Measurements from ENCODE around the gene FAM221B. TPM values are rescaled to one million over a fixed set of nuclear protein-coding genes. Genes with fewer than 3 reads are reported as not detected.

Gene FAM221B
- total and polyA plus RNA-seq, 2 donors (not counting 1 experiment from before 2014, with no cell fraction given): not detected

- Histone ChIP-seq H3K27ac (ENCODE audit: low read length in 2 of 2) (peak overlapping the region; percentile 60 to 78), H4K20me1 (ENCODE audit: control insufficient read depth, insufficient read depth, low read length, poor library complexity, severe bottlenecking) (no peaks in the 10 kb centered on the region), H3K4me1 (ENCODE audit: control insufficient read depth in 2 of 2, insufficient read depth in 2 of 2, low read length in 2 of 2) (peaks cover 29 to 40% of the 10 kb centered on the region in 2 donors), H2AFZ (ENCODE audit: insufficient read depth, low read depth, low read length, poor library complexity, severe bottlenecking) (peak overlapping the region; percentile 99), H3K79me2 (ENCODE audit: control insufficient read depth, insufficient read depth, low read length) (peaks cover 6% of the 10 kb centered on the region), H3K9ac (ENCODE audit: low read length) (peak overlapping the region; percentile 86), H3K4me3 (ENCODE audit: control extremely low read depth in 1 of 5, extremely low read depth in 1 of 5, insufficient read depth in 1 of 5, low read depth in 2 of 5, low read length in 4 of 5) (peak overlapping the region in 4 of 5 experiments; percentile 76 to 80 (median 78)), H3K9me3 (ENCODE audit: control extremely low read depth in 1 of 3, control insufficient read depth in 2 of 3, insufficient read depth in 1 of 3, low read length in 2 of 3) (no peaks in the 10 kb centered on the region), H3K36me3 (replicated peaks in 1 of 2; ENCODE audit: control extremely low read depth in 1 of 2, control insufficient read depth in 1 of 2, extremely low read depth in 1 of 2, insufficient read depth in 2 of 2, low read length in 1 of 2) (no peaks in the 10 kb centered on the region), H3K27me3 (replicated peaks in 1 of 4; ENCODE audit: control extremely low read depth in 1 of 4, control insufficient read depth in 3 of 4, insufficient read depth in 4 of 4, low read length in 3 of 4) (no peaks in the 10 kb centered on the region), H3K4me2 (replicated peaks; ENCODE audit: low read depth, low read length, poor library complexity, severe bottlenecking) (peak overlapping the region; percentile 96)
- 100% methylated on average over 1 of the region's 2 CpGs for WGBS (ENCODE audit: insufficient coverage)
- ATAC-seq (ENCODE audit: low read depth): no peak
- intact Hi-C loops (cut with micrococcal nuclease): loop anchor here (1.0 to 5.0 kb wide), 5 partner anchors 14 to 712 kb away; partner anchors contain the start of genes ATOSB, CCDC107, HINT2 and RMRP
- H3K27ac Mint-ChIP-seq: peak overlapping the region; percentile 89
- no peaks in the 10 kb centered on the region for H3K27me3 Mint-ChIP-seq
- ChIA-PET POLR2A (no interaction called here), CTCF (interaction anchor here (1.6 to 5.5 kb wide), 2 partner anchors 15 to 17 kb away, joined by 4 to 58 read pairs; partner anchors contain the start of genes HINT2 and SPAG8)
- no peak for TF ChIP-seq EZH2 (IDR thresholded peaks at IDR 0.05; ENCODE audit: borderline replicate concordance, insufficient read depth, low read depth, low read length, poor library complexity, severe bottlenecking)
- TF ChIP-seq, protein P1, sequence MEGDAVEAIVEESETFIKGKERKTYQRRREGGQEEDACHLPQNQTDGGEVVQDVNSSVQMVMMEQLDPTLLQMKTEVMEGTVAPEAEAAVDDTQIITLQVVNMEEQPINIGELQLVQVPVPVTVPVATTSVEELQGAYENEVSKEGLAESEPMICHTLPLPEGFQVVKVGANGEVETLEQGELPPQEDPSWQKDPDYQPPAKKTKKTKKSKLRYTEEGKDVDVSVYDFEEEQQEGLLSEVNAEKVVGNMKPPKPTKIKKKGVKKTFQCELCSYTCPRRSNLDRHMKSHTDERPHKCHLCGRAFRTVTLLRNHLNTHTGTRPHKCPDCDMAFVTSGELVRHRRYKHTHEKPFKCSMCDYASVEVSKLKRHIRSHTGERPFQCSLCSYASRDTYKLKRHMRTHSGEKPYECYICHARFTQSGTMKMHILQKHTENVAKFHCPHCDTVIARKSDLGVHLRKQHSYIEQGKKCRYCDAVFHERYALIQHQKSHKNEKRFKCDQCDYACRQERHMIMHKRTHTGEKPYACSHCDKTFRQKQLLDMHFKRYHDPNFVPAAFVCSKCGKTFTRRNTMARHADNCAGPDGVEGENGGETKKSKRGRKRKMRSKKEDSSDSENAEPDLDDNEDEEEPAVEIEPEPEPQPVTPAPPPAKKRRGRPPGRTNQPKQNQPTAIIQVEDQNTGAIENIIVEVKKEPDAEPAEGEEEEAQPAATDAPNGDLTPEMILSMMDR (IDR thresholded peaks at IDR 0.05): no peak
- H3K4me3 Mint-ChIP-seq: peak overlapping the region; percentile 92
- H3K9me3 Mint-ChIP-seq (ENCODE audit: insufficient read depth): no peaks in the 10 kb centered on the region
- no peak for DNase-seq
- peaks cover 49% of the 10 kb centered on the region for H3K4me1 Mint-ChIP-seq
These were observed 1.2 kb upstream of the FAM221B start for GRCh38 chr9:35829764-35830096.

DNA sequence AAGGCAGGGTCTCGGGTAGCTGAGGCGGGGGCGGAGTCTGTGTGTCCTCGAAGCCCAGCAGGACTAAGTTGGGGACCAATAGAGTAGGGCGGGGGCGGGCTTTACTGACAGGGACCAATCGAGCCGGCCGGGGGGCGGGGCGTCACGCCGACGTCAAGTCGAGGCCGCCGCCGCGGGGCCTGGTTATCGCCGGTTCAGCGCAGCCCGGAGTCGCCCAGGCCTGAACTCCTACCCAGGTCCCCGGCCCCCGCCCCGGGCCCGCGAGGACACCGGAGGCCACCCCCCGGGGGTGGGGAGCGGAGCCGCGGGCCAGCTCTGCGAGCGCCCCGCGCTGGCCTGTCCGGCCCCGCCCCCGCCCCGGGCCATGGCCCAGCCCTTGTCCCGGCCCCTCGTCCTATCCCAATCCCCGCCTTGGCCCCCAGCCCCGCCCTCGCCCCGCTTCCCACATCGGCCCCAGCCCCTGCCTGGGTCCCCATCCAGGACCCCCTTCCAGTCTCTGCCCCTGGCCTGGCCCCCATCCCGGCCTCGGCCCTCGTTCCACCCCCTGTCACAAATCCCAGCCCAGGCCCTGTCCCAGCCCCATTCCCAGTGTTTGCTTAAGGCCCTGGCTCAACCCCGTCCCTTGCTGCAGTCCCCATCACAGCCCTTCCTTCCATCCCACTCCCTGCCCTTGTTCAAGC is 692 bp upstream of the FAM221B start, which contains the start of gene TMEM8B:
TSS of gene TMEM8B (plus strand) at position 145 of the 680 bp plus-strand sequence. CDS start at position 365, 220 bp downstream.
- TF ChIP-seq, protein P1 (IDR thresholded peaks at IDR 0.05): no peak
- TF ChIP-seq EZH2 (IDR thresholded peaks at IDR 0.05; ENCODE audit: borderline replicate concordance, insufficient read depth, low read depth, low read length, poor library complexity, severe bottlenecking): no peak
- CTCF ChIA-PET: interaction anchor here (0.6 to 6.0 kb wide), 9 partner anchors 8 to 218 kb away, joined by 3 to 141 read pairs (median 4); partner anchors contain the start of genes HINT2 and SPAG8
- H3K9ac ChIP-seq (ENCODE audit: low read length): peak within 1 kb of the TSS; percentile 86
- H3K9me3 ChIP-seq (ENCODE audit: control extremely low read depth in 1 of 3, control insufficient read depth in 2 of 3, insufficient read depth in 1 of 3, low read length in 2 of 3): no peaks in the 10 kb centered on the region
- H3K79me2 ChIP-seq (ENCODE audit: control insufficient read depth, insufficient read depth, low read length): peaks cover 6% of the 10 kb centered on the region
- peaks cover 24 to 35% of the 10 kb centered on the region in 2 donors for H3K4me1 ChIP-seq (ENCODE audit: control insufficient read depth in 2 of 2, insufficient read depth in 2 of 2, low read length in 2 of 2)
- ATAC-seq (ENCODE audit: low read depth) (peak; percentile 92), DNase-seq (peak; percentile 94)
- Mint-ChIP-seq H3K4me1 (peaks cover 44% of the 10 kb centered on the region), H3K27me3 (no peaks in the 10 kb centered on the region), H3K27ac (peak within 1 kb of the TSS; percentile 89), H3K4me3 (peak within 1 kb of the TSS; percentile 96), H3K9me3 (ENCODE audit: insufficient read depth) (no peaks in the 10 kb centered on the region)
- H3K36me3 ChIP-seq (replicated peaks in 1 of 2; ENCODE audit: control extremely low read depth in 1 of 2, control insufficient read depth in 1 of 2, extremely low read depth in 1 of 2, insufficient read depth in 2 of 2, low read length in 1 of 2): no peaks in the 10 kb centered on the region
- no peaks in the 10 kb centered on the region for H4K20me1 ChIP-seq (ENCODE audit: control insufficient read depth, insufficient read depth, low read length, poor library complexity, severe bottlenecking)
- POLR2A ChIA-PET: interaction anchor here (0.9 to 1.1 kb wide), 3 partner anchors 17 to 81 kb away, joined by 3 read pairs; partner anchors contain the start of gene SPAG8
- intact Hi-C loops (cut with micrococcal nuclease): loop anchor here (1.0 to 5.0 kb wide), 5 partner anchors 14 to 712 kb away; partner anchors contain the start of genes ATOSB, CCDC107, HINT2 and RMRP
- H3K4me2 ChIP-seq (replicated peaks; ENCODE audit: low read depth, low read length, poor library complexity, severe bottlenecking): peak within 1 kb of the TSS; percentile 96
- 1% methylated on average over 53 of the region's 53 CpGs for WGBS (ENCODE audit: insufficient coverage)
- no peaks in the 10 kb centered on the region for H3K27me3 ChIP-seq (replicated peaks in 1 of 4; ENCODE audit: control extremely low read depth in 1 of 4, control insufficient read depth in 3 of 4, insufficient read depth in 4 of 4, low read length in 3 of 4)
- peak within 1 kb of the TSS; percentile 32 to 80 (median 78) for H3K4me3 ChIP-seq (ENCODE audit: control extremely low read depth in 1 of 5, extremely low read depth in 1 of 5, insufficient read depth in 1 of 5, low read depth in 2 of 5, low read length in 4 of 5)
- H2AFZ ChIP-seq (ENCODE audit: insufficient read depth, low read depth, low read length, poor library complexity, severe bottlenecking): peak within 1 kb of the TSS; percentile 99
- peak within 1 kb of the TSS; percentile 60 to 78 for H3K27ac ChIP-seq (ENCODE audit: low read length in 2 of 2)

Measured in B cell (primary cell).